ENCODE data around the gene LRRC45. TPM values are rescaled to one million over a fixed set of nuclear protein-coding genes. Genes with fewer than 3 reads are reported as not detected.

Gene LRRC45
- total and polyA plus RNA-seq, 2 donors (not counting 1 experiment from before 2014, with no cell fraction given), result 2.3 to 9.9 TPM

DNA sequence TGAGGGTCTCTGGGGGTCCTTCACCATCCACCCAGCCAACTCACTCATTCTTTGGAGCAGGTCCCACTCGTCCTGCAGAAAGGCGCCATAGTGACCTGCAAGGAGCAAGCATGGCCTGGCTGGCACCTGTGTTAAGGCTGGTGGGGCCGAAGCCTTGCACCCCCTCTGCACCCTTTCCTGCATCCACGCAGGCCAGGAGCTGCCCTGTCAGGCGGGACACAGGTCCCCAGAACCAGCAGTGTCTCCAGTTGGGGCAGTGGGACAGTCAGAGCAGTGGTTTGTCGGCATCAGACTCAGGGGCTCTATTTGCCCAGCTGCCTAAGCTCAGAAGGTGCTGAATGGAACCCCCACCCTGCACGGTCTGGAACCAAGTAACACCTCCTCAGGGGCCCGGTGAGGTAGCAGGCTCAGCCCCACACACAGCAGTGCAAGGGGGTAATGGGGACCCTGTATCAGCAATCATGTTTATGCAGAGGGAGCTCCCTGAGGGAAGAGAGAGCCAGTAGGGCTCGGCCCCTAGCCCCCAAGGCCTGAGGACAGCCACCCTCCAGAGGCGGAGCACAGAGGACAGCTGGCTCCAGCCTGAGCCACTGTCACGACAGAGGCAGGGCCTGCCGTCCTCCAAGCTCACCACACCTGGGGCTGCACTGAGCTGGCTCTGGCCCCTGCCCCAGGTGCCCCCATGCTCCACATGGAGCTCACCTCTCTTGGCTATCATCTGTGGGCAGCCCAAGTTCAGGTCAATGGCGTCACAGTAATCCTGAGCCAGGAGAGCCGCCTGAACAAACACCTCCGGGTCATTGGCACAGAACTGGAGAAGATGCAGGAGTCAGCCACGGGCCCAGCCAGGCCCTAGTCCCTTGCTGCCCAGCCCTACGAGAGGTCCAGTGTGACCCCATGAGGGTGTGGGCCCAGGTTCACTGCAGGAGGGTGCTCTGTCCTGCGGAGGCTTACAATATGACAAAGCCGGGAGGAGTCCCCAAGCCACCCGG is 40.6 kb downstream of the LRRC45 start:
- peaks cover 31% of the 10 kb centered on the region for H3K36me3 ChIP-seq (ENCODE audit: control insufficient read depth, insufficient read depth, low read length)
- H3K27ac ChIP-seq (ENCODE audit: insufficient read depth, low read length), result no peak overlapping the region
- no peaks in the 10 kb centered on the region for H3K27me3 ChIP-seq (ENCODE audit: control insufficient read depth, insufficient read depth, low read length)
- H3K9ac ChIP-seq (ENCODE audit: insufficient read depth, low read length), result no peak overlapping the region
- TF ChIP-seq EZH2 (IDR thresholded peaks at IDR 0.05; ENCODE audit: low read length, missing control alignments), result no peak
- TF ChIP-seq, protein P1, sequence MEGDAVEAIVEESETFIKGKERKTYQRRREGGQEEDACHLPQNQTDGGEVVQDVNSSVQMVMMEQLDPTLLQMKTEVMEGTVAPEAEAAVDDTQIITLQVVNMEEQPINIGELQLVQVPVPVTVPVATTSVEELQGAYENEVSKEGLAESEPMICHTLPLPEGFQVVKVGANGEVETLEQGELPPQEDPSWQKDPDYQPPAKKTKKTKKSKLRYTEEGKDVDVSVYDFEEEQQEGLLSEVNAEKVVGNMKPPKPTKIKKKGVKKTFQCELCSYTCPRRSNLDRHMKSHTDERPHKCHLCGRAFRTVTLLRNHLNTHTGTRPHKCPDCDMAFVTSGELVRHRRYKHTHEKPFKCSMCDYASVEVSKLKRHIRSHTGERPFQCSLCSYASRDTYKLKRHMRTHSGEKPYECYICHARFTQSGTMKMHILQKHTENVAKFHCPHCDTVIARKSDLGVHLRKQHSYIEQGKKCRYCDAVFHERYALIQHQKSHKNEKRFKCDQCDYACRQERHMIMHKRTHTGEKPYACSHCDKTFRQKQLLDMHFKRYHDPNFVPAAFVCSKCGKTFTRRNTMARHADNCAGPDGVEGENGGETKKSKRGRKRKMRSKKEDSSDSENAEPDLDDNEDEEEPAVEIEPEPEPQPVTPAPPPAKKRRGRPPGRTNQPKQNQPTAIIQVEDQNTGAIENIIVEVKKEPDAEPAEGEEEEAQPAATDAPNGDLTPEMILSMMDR (conservative IDR thresholded peaks at IDR 0.05 in 1 of 2, IDR thresholded peaks at IDR 0.05 in 1 of 2; ENCODE audit: low read depth in 1 of 2, low read length in 2 of 2), result no peak
- no peak for DNase-seq (ENCODE audit: low read depth in 2 of 2)
- no peak overlapping the region for H2AFZ ChIP-seq (ENCODE audit: low read length)
- H3K79me2 ChIP-seq (ENCODE audit: control insufficient read depth, insufficient read depth, low read length), result peaks cover 12% of the 10 kb centered on the region
- H3K9me3 ChIP-seq (ENCODE audit: control insufficient read depth, insufficient read depth, low read depth, low read length), result no peaks in the 10 kb centered on the region
- no peaks in the 10 kb centered on the region for H4K20me1 ChIP-seq (ENCODE audit: control insufficient read depth, extremely low read depth, insufficient read depth, low read length)
- H3K4me2 ChIP-seq (ENCODE audit: extremely low read depth, insufficient read depth, low read length), result peak overlapping the region; percentile 97
- no peaks in the 10 kb centered on the region for H3K4me1 ChIP-seq (ENCODE audit: control insufficient read depth, extremely low read depth, insufficient read depth, low read length)
- H3K4me3 ChIP-seq (replicated peaks in 1 of 4; ENCODE audit: control extremely low read depth in 1 of 4, insufficient read depth in 1 of 4, low read depth in 3 of 4, low read length in 4 of 4), result peak overlapping the region in 1 of 4 experiments; percentile 79

DNA sequence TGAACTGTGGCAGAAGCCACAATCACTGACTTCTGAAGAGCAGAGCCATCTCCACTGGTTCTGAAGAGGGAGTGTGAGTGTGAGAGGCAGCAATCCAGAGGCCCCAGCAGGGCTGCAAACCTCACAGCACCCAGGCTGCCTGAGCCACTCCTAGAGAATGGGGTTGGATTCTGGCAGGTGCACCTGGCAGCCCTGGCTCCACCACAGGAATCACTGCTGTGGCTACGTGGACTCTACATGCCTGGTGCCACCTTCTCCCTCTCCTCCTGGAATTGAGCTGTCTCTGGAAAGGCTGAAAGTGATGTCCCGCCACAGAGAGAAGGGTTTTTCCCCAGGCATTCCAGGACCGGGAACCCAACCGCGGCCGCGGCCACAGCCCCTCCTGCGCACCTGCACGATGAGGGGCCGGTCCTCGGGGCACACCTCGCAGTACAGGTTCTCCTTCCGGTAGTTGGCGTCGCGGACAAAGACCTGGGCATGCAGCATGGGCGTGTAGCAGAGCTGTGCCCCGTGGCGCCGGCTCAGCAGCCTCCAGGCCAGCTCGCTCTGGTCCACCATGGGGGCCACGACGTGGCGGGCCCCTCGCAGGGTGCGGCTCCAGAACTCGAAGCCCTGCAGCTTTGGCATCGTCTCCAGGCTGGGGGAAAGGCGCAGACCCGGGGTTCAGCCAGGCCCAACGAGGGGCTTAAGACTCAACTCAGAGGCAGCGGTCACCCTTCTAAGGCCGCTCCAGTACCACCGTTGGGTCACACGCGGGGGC is 41.5 kb downstream of the LRRC45 start:
- Histone ChIP-seq H3K9me3 (ENCODE audit: control insufficient read depth, insufficient read depth, low read depth, low read length) (no peaks in the 10 kb centered on the region), H3K9ac (ENCODE audit: insufficient read depth, low read length) (peak overlapping the region; percentile 79), H2AFZ (ENCODE audit: low read length) (no peak overlapping the region), H3K27me3 (ENCODE audit: control insufficient read depth, insufficient read depth, low read length) (no peaks in the 10 kb centered on the region), H3K4me3 (replicated peaks in 1 of 4; ENCODE audit: control extremely low read depth in 1 of 4, insufficient read depth in 1 of 4, low read depth in 3 of 4, low read length in 4 of 4) (peak overlapping the region; percentile 53 to 85 (median 80)), H3K36me3 (ENCODE audit: control insufficient read depth, insufficient read depth, low read length) (peaks cover 25% of the 10 kb centered on the region), H4K20me1 (ENCODE audit: control insufficient read depth, extremely low read depth, insufficient read depth, low read length) (no peaks in the 10 kb centered on the region), H3K4me1 (ENCODE audit: control insufficient read depth, extremely low read depth, insufficient read depth, low read length) (no peaks in the 10 kb centered on the region), H3K79me2 (ENCODE audit: control insufficient read depth, insufficient read depth, low read length) (peaks cover 12% of the 10 kb centered on the region), H3K27ac (ENCODE audit: insufficient read depth, low read length) (peak overlapping the region; percentile 62), H3K4me2 (ENCODE audit: extremely low read depth, insufficient read depth, low read length) (peak overlapping the region; percentile 97)
- DNase-seq (ENCODE audit: low read depth in 2 of 2), result no peak
- TF ChIP-seq EZH2 (IDR thresholded peaks at IDR 0.05; ENCODE audit: low read length, missing control alignments), result no peak
- TF ChIP-seq, protein P1 (conservative IDR thresholded peaks at IDR 0.05 in 1 of 2, IDR thresholded peaks at IDR 0.05 in 1 of 2; ENCODE audit: low read depth in 1 of 2, low read length in 2 of 2), result no peak

DNA sequence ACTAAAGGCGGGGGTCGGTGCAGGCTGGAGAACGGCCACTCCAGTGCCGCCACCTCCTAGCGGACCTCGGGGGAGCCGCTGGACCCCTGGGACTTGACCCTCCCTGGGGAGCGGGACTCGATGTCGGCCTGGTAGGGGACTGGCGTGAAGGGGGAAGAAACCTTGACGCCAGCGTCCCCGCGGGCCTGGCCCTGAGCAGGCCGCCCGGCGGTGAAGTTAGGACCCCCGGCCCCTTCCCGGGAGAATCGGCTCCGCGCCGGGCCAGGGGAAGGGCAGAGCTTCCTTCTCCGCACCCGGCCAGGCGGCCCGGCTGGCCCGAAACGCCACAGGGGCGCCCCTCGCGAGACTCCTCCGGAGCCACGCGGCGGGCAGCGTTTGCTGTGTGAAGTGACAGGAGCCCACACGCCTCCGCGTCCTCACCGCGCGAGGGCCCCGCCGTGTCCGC is 42.1 kb downstream of the LRRC45 start:
- H3K4me3 ChIP-seq (replicated peaks in 1 of 4; ENCODE audit: control extremely low read depth in 1 of 4, insufficient read depth in 1 of 4, low read depth in 3 of 4, low read length in 4 of 4), result peak overlapping the region; percentile 53 to 85 (median 80)
- H3K27me3 ChIP-seq (ENCODE audit: control insufficient read depth, insufficient read depth, low read length), result no peaks in the 10 kb centered on the region
- peak overlapping the region; percentile 62 for H3K27ac ChIP-seq (ENCODE audit: insufficient read depth, low read length)
- peak overlapping the region; percentile 97 for H3K4me2 ChIP-seq (ENCODE audit: extremely low read depth, insufficient read depth, low read length)
- peak in 1 of 2 donors; percentile 41 for DNase-seq (ENCODE audit: low read depth in 2 of 2)
- H3K4me1 ChIP-seq (ENCODE audit: control insufficient read depth, extremely low read depth, insufficient read depth, low read length), result no peaks in the 10 kb centered on the region
- H3K9ac ChIP-seq (ENCODE audit: insufficient read depth, low read length), result peak overlapping the region; percentile 79
- no peaks in the 10 kb centered on the region for H4K20me1 ChIP-seq (ENCODE audit: control insufficient read depth, extremely low read depth, insufficient read depth, low read length)
- no peak for TF ChIP-seq EZH2 (IDR thresholded peaks at IDR 0.05; ENCODE audit: low read length, missing control alignments)
- TF ChIP-seq, protein P1 (conservative IDR thresholded peaks at IDR 0.05 in 1 of 2, IDR thresholded peaks at IDR 0.05 in 1 of 2; ENCODE audit: low read depth in 1 of 2, low read length in 2 of 2), result no peak
- H3K36me3 ChIP-seq (ENCODE audit: control insufficient read depth, insufficient read depth, low read length), result peaks cover 21% of the 10 kb centered on the region
- no peaks in the 10 kb centered on the region for H3K9me3 ChIP-seq (ENCODE audit: control insufficient read depth, insufficient read depth, low read depth, low read length)
- no peak overlapping the region for H2AFZ ChIP-seq (ENCODE audit: low read length)
- H3K79me2 ChIP-seq (ENCODE audit: control insufficient read depth, insufficient read depth, low read length), result peaks cover 12% of the 10 kb centered on the region
